Left colon (tissue), 2 donors: ENCODE results near the gene OR2J2. TPM values are rescaled to one million over a fixed set of nuclear protein-coding genes. Genes with fewer than 3 reads are reported as not detected.
"Not testable (repeated sequence)": the region's sequence is repeated elsewhere in the genome, so short reads cannot be mapped to it uniquely, and the experiment has no call there.

Experiments
- ATAC-seq: fragments of 200-7000 bp; cut with Tn5 transposase; one replicate; pipeline ENCODE4 v1.9.1; 2020; ENCODE audit warnings: mild to moderate bottlenecking, moderate library complexity
- DNase-seq, 2 donors: peaks; one replicate each; pipeline ENCODE4 v3.0.0-alpha.2; 2020
- intact Hi-C, 2 donors: fragments of 100-400 bp; cut with DNase I in 1 of 2; cut with micrococcal nuclease in 1 of 2; formaldehyde crosslinking; loops; one replicate each; pipeline versions ENCODE4 v1.11.2 to v1.14.0; 2022; cut with DNase I, micrococcal nuclease
- long read RNA-seq: library from polyadenylated mRNA; unstranded; transcript quantifications from one replicate; pipeline ENCODE4 v2.0.0, GENCODE V29; 2021
- total RNA-seq, 2 donors: library from RNA; stranded (reverse); fragmentation: NEBNext Ultra II Directional; extraction: Animal tissue kit (Norgen Biotek cat#: 25700); gene quantifications; one replicate each; pipeline ENCODE4 v1.2.1, GENCODE V29; 2021
- donor health status: DM: no; HTN: no; CAD: no.
- donor health status: DM: yes; HTN: yes; CAD: no.

The OR2J2 gene
- total RNA-seq: not detected
- long read RNA-seq: 0 reads

DNA sequence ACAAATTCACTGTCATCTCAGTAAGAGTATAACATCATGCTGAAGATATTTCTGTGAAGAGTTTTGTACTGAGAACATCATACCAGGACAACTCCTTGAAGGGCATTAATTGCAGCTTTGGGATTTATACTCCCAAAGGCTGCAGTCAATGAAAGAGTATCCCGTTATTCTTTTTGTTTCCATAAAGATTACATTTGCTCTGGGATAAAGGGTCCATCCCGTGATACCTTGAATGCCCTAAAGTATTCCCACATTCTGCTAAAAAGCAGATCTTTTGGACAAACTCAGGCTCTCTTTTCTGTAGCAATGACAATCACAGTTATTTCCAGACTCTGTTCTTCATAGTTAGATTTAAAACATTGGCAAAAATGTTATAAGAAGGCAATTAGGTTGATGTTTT lies at the start of gene OR2J2:
Gene OR2J2, plus strand, starts transcription at position 301 of the 400 bp plus-strand sequence. CDS start 2,729 bp downstream, outside the sequence.
- ATAC-seq, intact Hi-C loops, DNase-seq: not testable (repeated sequence)

DNA sequence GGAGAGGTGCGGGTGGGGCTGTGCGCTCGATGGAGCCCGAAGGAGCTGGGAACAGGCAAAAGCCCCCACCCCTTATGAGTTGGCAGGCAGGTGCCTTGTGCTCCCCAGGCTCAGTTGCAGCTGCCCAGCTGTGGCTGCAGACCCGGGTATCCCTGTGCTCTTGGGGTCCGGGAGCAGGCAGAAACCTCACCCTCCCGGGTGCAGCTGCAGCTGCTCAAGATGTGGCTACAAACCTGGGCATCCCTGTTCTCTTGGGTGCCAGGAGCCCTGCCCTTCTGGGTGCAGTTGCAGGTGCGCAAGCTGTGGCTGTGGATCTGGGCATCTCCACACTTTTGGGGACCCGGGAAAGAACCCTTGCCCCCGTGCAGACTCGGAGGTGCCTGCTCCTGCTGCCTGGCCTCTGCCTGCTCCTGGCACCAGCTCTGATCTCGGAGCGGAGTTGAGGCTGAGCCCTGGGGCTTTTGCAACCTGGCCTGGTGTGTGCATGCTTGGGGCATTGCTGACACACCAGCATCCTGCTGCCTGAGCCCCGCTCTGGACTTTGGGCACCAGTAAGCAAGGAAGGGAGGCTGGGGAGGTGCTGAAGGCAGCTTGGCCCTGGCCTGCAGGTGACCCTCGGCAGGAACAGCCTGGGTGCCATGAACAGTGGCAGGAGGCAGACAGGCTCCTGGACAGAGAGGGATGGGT lies 41.2 kb upstream of the OR2J2 start:
- intact Hi-C loops: no loop called here
- peak in 1 of 2 donors; percentile 0 for DNase-seq
- ATAC-seq: no peak

DNA sequence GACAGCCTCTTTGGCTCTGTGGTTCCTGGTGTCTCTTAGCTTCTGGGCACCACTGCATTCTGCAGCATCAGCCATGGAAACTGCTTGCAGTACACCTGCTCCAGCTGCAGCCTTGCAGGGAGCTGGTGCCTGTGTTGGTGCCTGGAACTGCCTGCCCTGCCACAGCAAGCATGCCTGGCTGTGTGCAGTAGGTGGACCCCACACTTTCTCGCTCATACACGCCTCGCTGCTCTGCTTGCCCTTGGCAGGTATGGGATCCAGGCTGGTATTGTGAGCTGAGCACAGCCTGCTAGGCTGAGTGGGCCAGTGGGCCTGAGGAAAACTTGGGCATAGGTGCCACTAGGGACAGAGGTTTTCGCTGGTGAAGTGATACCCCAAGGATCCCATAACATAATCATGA lies 40.1 kb upstream of the OR2J2 start:
- intact Hi-C loops: no loop called here
- ATAC-seq (no peak), DNase-seq (no peak)

DNA sequence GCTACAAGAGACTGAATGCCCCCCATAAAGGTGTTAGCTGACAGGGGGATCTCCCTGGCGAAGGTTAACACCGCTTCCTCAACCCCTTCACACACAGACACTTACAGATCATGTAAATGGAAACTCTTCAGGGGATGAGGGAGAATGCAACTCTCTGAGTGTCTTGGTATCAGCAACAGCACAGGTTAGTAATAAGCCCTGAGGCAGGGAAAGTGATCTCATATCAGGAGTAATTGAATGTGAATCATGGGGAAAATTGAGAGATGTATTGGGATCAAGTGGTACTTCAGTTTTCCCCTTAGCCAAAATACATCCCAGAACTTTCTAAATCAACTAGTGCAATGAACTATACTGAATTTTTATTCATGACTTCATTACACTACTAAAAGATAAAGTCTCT lies 39.0 kb upstream of the OR2J2 start:
- ATAC-seq (no peak), DNase-seq (no peak)
- intact Hi-C loops: no loop called here

DNA sequence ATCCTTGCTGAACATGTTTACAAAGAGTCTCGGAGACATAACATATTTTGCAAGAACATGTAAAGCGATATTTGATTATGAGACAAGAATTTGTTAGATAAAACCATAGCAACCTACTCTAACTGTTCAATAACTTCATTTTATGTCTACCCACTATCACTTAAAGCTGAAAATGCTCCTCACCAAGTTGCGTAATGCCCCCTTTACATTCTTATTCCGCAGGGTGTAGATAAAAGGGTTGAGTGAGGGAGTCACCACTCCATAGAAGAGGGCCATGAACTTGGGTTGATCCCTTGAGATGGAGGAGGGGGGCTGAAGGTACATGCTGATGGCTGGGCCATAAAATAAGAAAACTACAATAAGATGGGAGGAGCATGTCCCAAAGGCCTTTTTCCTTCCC lies 33.0 kb upstream of the OR2J2 start:
- ATAC-seq: no peak
- no peak for DNase-seq
- intact Hi-C loops: no loop called here

DNA sequence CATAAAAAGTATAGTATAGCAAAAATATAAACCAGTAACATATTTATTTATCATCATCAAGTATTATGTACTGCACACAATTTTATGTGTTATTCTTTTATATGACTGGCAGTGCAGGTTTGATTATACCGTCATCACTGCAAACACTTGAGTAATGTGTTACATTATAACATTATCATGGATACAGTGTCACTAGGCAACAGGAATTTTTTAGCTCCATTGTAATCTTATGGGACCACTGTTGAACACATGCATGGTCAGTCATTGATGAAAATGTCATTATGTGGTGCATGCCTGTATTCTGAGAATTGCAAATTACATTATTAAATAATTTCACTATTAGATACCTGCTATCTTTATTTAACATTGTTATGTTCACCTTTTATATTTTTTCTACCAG lies 29.1 kb upstream of the OR2J2 start:
- DNase-seq: no peak
- ATAC-seq: no peak
- intact Hi-C loops: no loop called here

DNA sequence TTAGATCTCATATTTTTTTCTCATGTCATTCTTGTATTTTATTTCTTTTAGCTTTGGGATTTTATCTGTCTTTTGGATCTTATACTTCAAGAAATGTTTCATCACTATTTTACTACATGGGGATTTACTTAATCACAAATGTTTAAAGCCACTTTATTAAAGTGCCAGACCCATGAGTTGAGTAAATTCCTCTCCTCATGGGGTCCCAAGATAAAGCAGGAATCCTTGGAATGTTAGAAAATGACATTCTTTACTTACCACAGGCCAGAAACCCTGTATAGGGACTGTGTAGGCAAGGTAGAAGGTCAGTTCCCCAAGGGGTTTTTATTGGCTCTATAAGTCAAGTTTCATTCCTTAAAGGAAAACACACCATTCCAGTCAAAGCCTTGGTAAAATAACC lies 28.4 kb upstream of the OR2J2 start:
- DNase-seq (no peak), ATAC-seq (no peak)
- intact Hi-C loops: no loop called here

DNA sequence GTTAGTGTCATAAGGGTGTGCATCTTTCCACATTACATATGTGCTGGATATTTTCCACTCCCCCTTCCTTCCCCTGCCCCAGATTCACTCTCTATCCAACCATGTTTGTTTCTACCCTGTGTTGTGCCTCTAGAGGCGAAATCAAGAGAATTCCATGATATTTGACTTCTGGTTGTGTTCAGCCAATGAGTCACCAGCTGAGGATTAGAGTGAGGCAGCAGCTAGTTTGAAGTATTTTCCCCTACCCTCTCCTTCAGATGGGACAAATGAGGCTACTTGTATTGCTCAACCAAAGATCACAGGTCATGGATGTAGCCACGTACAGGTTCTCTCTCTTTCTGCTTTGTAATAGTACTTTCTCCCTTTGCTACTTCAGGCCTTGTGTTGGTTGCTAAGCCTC lies 24.5 kb upstream of the OR2J2 start:
- intact Hi-C loops: no loop called here
- no peak for DNase-seq
- ATAC-seq: no peak

DNA sequence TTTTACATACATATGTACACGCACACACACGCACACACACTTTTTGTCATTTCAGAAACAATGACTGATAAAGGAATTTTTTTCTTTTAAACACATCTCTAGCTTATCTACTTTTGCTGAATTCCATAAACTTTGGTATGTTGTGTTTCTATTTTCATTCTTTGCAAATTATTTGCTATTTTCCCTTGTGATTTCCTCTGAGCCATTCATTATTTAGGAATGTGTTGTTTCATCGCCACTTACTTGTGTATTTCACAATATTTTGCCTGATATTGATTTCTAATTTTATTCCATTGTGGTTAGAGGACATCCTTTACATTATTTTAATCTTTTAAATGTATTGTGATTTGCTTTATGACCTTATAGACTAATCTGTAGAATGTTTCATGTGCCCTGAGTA lies 23.6 kb upstream of the OR2J2 start:
- ATAC-seq (no peak), DNase-seq (no peak)

DNA sequence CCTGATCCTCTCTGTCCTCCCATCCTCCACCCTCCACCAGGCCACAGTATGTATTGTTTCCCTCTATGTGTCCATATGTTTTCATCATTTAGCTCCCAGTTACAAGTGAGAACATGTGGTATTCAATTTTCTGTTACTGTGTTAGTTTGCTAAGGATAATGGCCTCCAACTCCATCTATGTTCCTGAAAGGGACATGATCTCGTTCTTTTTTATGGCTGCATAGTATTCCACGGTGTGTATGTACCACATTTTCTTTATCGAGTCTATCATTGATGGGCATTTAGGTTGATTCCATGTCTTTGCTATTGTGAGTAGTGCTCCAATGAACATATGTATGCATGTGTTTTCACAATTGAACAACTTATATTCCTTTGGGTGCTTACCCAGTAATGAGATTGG lies 21.3 kb upstream of the OR2J2 start:
- intact Hi-C loops, ATAC-seq, DNase-seq: not testable (repeated sequence)

More for the DNA sequence above, 23.6 kb upstream of the OR2J2 start:
- intact Hi-C loops: no loop called here

DNA sequence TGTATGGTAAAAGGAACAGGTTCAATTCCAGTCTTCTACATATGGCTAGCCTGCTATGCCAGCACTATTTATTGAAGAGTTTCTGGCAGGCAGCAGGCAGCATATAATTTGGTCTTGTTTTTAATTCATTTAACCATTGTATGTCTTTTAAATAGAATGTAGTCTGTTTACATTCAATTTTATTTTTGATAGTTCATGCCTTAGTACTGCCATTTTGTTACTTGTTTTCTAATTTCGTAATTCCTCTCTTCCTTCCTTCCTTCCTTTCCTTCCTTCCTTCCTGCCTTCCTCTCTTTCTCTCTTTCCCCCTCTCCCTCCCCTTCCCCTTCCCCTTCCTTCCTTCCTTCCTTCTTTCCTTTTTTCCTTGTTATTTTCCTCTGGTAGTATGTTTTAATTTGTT lies 17.6 kb upstream of the OR2J2 start:
- ATAC-seq (no peak), DNase-seq (no peak)
- intact Hi-C loops: no loop called here

DNA sequence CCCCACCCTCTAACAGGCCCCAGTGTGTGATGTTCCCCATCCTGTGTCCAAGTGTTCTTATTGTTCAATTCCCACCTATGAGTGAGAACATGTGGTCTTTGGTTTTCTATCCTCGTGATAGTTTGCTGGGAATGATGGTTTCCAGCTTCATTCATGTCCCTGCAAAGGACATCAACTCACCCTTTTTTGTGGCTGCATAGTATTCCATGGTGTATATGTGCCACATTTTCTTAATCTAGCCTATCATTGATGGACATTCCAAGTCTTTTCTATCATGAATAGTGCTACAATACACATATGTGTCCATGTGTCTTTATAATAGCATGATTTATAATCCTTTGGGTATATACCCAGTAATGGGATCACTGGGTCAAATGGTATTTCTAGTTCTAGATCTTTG lies 15.5 kb upstream of the OR2J2 start:
- DNase-seq, intact Hi-C loops, ATAC-seq: not testable (repeated sequence)

DNA sequence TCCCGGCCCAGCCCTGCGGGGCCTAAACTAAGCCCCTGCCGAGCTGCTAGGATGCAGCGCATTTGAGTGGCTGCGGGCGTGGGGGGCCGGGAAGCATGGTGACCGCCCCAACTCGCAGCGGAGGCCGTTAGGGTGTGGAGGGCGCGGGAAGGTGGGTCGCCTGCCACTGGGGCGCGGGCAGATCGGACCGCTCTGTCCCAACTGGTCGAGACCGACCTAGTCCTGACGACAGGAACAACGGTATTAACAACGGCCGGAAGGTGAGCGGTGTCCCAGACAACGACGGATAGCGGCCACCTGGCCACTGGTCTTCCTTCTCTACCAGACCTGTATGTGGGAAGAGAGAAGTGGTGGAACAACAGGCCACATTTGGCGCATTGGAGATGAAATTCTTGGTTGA lies 10.8 kb upstream of the OR2J2 start:
- DNase-seq, ATAC-seq, intact Hi-C loops: not testable (repeated sequence)

DNA sequence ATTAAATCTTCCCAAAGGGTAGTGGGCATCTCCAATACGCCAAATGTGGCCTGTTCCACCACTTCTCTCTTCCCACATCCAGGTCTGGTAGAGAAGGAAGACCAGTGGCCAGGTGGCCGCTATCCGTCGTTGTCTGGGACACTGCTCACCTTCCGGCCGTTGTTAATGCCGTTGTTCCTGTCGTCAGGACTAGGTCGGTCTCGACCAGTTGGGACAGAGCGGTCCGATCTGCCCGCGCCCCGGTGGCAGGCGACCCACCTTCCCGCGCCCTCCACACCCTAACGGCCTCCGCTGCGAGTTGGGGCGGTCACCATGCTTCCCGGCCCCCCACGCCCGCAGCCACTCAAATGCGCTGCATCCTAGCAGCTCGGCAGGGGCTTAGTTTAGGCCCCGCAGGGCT lies 5.1 kb upstream of the OR2J2 start:
- intact Hi-C loops, DNase-seq, ATAC-seq: not testable (repeated sequence)

DNA sequence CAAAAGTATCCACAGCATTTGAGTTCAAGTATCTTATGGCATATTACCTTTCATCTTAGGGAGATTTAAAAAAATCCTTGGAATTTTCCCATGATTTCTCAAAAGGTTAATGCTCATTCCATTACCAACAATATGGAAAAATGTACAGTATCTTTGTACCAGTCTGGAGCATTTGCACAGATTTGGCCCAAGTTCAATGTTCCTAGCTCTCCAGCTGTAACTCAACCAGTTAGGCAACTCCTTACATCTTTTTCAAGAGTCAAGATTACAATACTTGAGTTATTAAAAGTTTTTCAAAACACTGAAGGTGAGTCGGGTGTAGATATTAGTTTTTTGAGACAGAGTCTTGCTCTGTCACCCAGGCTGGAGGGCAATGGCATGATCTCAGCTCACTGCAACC lies 1.0 kb downstream of the OR2J2 start:
- no peak for ATAC-seq
- intact Hi-C loops: no loop called here
- DNase-seq: no peak

DNA sequence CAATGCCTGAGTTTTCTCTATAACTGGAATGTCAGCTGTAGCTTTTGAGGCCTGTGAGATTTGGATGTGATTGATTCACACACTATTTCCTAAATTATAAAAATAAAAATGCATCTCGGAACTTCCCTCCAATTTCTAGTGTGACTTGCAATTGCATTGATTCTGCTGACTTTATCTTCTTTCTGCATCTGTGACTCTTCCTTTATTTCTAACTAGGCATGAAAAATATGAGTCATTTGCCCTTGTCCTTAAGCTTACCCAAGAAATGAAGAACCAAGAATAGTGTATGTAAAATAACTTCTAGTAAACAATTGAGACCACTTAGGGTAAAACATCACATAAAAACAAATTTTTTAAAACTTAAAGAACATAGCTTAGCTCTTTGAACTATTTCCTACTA lies 12.9 kb downstream of the OR2J2 start:
- intact Hi-C loops: no loop called here
- no peak for ATAC-seq
- no peak for DNase-seq

DNA sequence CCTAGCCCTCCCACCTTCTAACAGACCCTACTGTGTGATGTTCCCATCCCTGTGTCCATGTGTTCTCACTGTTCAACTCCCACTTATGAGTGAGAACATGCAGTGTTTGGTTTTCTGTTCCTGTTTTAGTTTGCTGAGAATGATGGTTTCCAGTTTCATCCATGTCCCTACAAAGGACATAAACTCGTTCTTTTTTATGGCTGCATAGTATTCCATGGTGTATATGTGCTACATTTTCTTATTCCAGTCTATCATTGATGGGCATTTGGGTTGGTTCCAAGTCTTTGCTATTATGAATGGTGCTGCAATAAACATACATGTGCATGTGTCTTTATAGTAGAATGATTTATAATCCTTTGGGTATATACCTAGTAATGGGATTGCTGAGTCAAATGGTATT lies 18.0 kb downstream of the OR2J2 start:
- DNase-seq, intact Hi-C loops, ATAC-seq: not testable (repeated sequence)

DNA sequence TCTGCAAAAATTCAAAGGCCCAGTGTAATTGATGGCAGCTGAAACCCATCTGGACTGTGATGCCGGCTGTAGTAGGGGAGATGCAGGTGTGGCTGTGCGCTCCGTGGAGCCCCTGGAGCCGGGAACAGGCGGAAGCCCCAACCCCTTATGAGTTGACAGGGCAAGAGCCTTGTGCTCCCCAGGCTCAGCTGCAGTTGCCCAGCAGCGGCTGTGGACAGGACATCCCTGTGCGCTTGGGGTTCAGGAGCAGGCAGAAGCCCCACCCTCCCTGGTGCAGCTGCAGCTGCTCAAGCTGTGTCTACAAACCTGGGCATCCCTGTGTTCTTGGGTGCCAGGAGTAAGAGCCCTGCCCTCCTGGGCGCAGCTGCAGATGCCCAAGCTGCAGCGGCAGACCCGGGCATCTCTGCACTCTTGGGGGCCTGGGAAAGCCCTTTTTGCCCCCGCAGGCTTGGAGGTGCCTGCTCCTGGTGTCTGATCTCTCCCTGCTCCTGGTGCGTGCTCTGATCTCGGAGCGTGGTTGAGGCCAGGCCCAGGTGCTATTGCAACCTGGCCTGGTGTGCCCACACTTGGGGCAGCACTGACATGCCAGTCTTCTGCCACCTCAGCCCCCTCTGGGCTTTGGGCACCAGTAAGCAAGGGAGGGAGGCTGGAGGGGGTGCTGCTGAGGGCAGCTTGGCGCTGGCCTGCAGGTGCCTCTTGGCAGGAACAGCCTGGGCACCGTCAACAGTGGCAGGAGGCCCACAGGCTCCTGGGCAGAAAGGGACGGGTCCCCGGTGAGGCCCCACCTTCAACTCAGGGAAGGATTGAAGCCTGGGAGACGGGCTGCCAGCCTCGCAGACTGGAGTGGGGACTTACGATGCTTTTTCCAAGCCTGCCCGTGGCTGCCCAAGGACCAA lies 30.3 kb downstream of the OR2J2 start:
- ATAC-seq (no peak), DNase-seq (no peak)
- intact Hi-C loops: no loop called here

DNA sequence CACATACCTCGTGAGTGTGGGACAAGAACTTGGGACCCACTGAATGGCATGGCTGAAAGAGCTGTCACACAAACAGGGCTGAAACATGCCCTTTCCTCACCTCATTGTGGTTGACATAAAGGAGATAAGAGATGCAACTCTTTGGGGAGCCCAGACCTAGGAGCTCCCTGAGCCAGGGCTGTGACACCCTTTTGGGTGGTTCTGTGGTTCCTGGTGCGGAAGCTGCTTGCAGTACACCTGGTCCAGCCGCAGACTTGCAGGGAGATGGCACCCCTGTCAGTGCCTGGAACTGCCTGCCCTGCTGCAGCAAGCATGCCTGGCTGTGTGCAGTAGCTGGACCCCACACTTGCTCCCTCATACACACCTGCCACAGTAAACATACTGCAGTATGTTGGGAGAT lies 31.3 kb downstream of the OR2J2 start:
- no peak for ATAC-seq
- DNase-seq: no peak

DNA sequence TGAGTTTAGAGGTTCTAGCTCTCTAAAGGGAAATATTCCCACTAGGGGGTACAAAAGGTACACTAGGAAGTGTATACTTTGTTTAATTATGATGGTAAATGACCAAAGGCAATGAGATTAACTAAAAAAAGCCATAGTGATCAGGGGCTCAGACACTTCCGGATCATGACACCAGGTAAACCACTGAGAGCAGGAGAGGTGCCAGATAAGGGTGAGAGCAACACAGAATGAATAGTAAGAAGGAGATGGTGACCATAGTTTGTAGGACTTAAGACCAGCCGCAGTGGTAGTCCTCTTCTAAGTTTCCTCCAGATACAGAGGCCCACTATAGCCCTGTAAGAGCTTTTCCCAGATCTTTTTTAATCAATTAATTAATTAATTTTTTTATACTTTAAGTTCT lies 40.8 kb downstream of the OR2J2 start:
- intact Hi-C loops: no loop called here
- ATAC-seq: no peak
- DNase-seq: no peak

More for the DNA sequence above, 31.3 kb downstream of the OR2J2 start:
- intact Hi-C loops: no loop called here
